ENCODE data around the gene CFAP298.

CFAP298 gene

DNA sequence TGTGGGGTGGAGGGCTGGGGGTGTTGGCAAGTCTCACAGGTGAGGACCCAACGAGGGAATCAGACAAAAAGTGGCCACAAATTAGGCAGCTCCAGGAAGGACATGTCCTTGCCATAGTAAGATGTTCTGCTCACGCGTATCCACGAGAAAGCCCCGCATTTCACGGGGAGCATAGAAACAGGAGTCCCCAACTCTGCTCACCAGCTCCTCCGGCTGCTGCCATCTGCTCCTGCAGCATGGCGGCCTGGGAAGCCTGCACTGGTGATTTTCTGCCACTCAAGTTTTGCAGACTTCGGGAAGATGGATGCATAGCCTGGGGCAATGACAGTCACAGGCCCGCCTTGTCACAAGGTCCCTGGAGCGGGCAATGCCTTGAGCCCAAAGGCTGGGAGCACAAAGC, 36.2 kb downstream of the CFAP298 start:
- Mint-ChIP-seq H3K27ac (no peak overlapping the region), H3K4me3 (no peak overlapping the region), H3K27me3 (ENCODE audit: low read depth, poor library complexity) (peaks cover 52% of the 10 kb centered on the region), H3K36me3 (ENCODE audit: low read depth) (no peaks in the 10 kb centered on the region), H3K4me1 (no peaks in the 10 kb centered on the region), H3K9me3 (peaks cover 3% of the 10 kb centered on the region)
- no peak for DNase-seq
- TF ChIP-seq, protein P1, sequence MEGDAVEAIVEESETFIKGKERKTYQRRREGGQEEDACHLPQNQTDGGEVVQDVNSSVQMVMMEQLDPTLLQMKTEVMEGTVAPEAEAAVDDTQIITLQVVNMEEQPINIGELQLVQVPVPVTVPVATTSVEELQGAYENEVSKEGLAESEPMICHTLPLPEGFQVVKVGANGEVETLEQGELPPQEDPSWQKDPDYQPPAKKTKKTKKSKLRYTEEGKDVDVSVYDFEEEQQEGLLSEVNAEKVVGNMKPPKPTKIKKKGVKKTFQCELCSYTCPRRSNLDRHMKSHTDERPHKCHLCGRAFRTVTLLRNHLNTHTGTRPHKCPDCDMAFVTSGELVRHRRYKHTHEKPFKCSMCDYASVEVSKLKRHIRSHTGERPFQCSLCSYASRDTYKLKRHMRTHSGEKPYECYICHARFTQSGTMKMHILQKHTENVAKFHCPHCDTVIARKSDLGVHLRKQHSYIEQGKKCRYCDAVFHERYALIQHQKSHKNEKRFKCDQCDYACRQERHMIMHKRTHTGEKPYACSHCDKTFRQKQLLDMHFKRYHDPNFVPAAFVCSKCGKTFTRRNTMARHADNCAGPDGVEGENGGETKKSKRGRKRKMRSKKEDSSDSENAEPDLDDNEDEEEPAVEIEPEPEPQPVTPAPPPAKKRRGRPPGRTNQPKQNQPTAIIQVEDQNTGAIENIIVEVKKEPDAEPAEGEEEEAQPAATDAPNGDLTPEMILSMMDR (IDR thresholded peaks at IDR 0.05), result no peak

DNA sequence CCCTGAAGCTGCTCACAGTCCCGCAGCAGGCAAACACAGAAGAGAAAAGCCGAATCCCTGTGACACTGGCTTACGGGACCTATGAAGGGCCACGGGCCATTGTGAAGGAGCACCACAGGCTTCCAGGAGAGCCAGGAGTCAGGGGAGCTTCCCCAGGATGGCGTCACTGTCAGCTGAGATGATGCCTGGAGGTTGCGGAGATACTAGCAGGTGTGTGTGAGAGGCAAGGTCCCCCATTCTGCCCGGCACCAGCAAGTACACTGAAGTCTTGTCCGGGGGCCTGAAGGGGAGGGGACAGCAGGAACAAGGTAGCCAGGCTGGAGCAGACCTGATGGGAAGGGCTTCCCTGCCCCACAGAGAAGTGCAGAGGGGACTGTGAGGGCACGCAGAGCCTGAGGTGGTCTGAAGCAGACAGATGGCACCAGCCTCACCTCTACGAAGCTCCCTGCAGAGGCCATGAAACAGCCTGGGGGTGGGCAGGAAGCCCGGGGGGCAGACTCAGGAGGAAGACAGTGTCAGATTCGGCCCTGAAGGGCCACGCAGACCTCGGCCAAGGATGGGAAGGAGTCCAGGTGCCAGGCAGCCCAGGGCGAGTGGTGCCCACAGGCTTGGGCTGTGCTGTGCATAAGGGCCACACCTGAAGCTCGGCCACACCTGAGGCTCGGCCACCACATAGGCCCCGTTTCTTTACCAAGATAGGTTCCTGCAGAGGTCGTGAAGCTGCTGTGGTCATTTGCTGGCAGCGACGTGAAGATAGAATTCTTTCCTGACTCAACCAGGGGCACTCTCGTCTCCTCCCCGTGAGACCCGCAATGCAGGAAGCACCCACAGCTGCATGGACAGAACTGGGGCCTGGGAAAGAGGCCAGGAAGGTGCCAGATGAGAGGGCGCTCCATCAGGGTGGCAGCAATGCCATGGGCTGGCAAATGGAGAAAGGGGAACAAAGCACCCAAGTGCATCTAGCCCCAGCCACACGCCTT, 36.9 kb downstream of the CFAP298 start:
- Mint-ChIP-seq H3K4me3 (no peak overlapping the region), H3K27me3 (ENCODE audit: low read depth, poor library complexity) (peaks cover 48% of the 10 kb centered on the region), H3K36me3 (ENCODE audit: low read depth) (no peaks in the 10 kb centered on the region), H3K9me3 (no peaks in the 10 kb centered on the region), H3K4me1 (no peaks in the 10 kb centered on the region), H3K27ac (no peak overlapping the region)
- TF ChIP-seq, protein P1 (IDR thresholded peaks at IDR 0.05), result no peak
- no peak for DNase-seq

GRCh38 chr21:32572574-32573420, 39.4 kb downstream of the CFAP298 start:
- TF ChIP-seq, protein P1 (IDR thresholded peaks at IDR 0.05), result no peak
- no peak for DNase-seq
- peaks cover 34% of the 10 kb centered on the region for H3K27me3 Mint-ChIP-seq (ENCODE audit: low read depth, poor library complexity)

DNA sequence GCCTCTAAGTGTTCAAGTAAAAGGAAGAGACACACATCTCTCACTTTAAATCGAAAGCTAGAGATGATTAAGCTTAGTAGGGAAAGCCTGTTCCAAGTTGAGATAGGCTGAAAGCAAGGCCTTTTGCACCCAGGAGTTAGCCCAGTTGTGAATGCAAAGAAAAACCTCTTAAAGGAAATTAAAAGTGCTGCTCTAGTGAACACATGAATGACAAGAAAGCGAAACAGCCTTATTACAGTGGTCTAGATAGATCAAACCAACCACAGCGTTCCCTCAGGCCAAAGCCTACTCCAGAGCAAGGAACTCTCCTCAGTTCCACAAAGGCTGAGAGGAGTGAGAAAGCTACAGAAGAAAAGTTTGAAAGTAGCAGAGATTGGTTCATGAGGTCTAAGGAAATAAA, 41.7 kb downstream of the CFAP298 start:
- H3K36me3 Mint-ChIP-seq (ENCODE audit: low read depth), result peaks cover 8% of the 10 kb centered on the region
- peaks cover 15% of the 10 kb centered on the region for H3K9me3 Mint-ChIP-seq
- peaks cover 27% of the 10 kb centered on the region for H3K27me3 Mint-ChIP-seq (ENCODE audit: low read depth, poor library complexity)
- TF ChIP-seq, protein P1 (IDR thresholded peaks at IDR 0.05), result no peak
- no peak for DNase-seq
- H3K27ac Mint-ChIP-seq, result no peak overlapping the region
- H3K4me3 Mint-ChIP-seq, result peak overlapping the region; percentile 92
- H3K4me1 Mint-ChIP-seq, result peaks cover 14% of the 10 kb centered on the region

More at GRCh38 chr21:32572574-32573420, 39.4 kb downstream of the CFAP298 start:
- Mint-ChIP-seq H3K9me3 (no peaks in the 10 kb centered on the region), H3K36me3 (ENCODE audit: low read depth) (no peaks in the 10 kb centered on the region), H3K27ac (no peak overlapping the region), H3K4me1 (peaks cover 14% of the 10 kb centered on the region), H3K4me3 (no peak overlapping the region)

GRCh38 chr21:32569261-32570230, 42.6 kb downstream of the CFAP298 start:
- peaks cover 24% of the 10 kb centered on the region for H3K9me3 Mint-ChIP-seq
- H3K4me1 Mint-ChIP-seq, result peaks cover 14% of the 10 kb centered on the region
- peak overlapping the region; percentile 92 for H3K4me3 Mint-ChIP-seq
- TF ChIP-seq, protein P1 (IDR thresholded peaks at IDR 0.05), result peak; percentile 84
- peaks cover 17% of the 10 kb centered on the region for H3K36me3 Mint-ChIP-seq (ENCODE audit: low read depth)
- H3K27ac Mint-ChIP-seq, result peak overlapping the region; percentile 77
- peaks cover 22% of the 10 kb centered on the region for H3K27me3 Mint-ChIP-seq (ENCODE audit: low read depth, poor library complexity)
- DNase-seq, result peak; percentile 85
